K562 (cell line): ENCODE results near the gene BEST3. TPM values are rescaled to one million over a fixed set of nuclear protein-coding genes. Genes with fewer than 3 reads are reported as not detected.

Experiments
- ATAC-seq: fragments of 200-7000 bp; cut with Tn5 transposase; 3 replicates; pipeline ENCODE4 v1.9.1; 2020; ENCODE audit warnings: moderate library complexity
- BruUV-seq: library from RNA; stranded (reverse); fragments of 400-500 nt; replicated peaks from 2 replicates; lab custom pipeline; 2021; lab: Mats Ljungman, UMichigan
- CTCF ChIA-PET: fragments of 300-600 bp; formaldehyde crosslinking; extraction: SDS; loops from one replicate; lab custom pipeline; 2021; ENCODE audit warnings: low intra/inter-chr PET ratio; lab: Yijun Ruan, JAX
- POLR2A ChIA-PET: fragments of 300-600, 350-650 bp; sonication (Branson Sonifier 250); formaldehyde crosslinking; extraction: SDS; loops from one replicate; lab custom pipeline; 2021; ENCODE audit warnings: antibody characterized with exemption, inconsistent platforms; lab: Yijun Ruan, JAX
- DNase-seq, 4 experiments: peaks; one replicate each; pipeline versions ENCODE4 v3.0.0 to v3.0.0-alpha.2; 2011 to 2018; ENCODE audit warnings: low spot score in 3 of 4, mixed read lengths in 3 of 4; ENCODE audit errors: extremely low read depth in 1 of 4
- FAIRE-seq: peaks from 2 replicates; lab custom pipeline; 2011; peaks lifted over from hg19 to GRCh38; lab: Jason Lieb, UNC
- H2AFZ ChIP-seq: 2 replicates; pipeline ENCODE4 v1.6.0; 2011; ENCODE audit warnings: low read depth, low read length, control low read depth, inconsistent platforms
- H3K27ac ChIP-seq: fragments of 200-600 bp; 3 replicates; pipeline ENCODE4 v1.8.0; 2011; ENCODE audit warnings: low read depth, mild to moderate bottlenecking, control low read depth, inconsistent platforms, low read length, moderate library complexity, mixed read lengths; ENCODE audit errors: extremely low read depth
- H3K27me3 ChIP-seq, 2 experiments: fragments of 300-600 bp in 1 of 2; 2 replicates in 1 of 2; 3 replicates in 1 of 2; pipeline versions ENCODE4 v1.6.0 to v1.8.0; 2011; ENCODE audit warnings: inconsistent platforms in 2 of 2, low read length in 2 of 2, mild to moderate bottlenecking in 1 of 2, mixed read lengths in 1 of 2, moderate library complexity in 1 of 2; ENCODE audit not compliant: control insufficient read depth in 2 of 2, insufficient read depth in 2 of 2
- H3K36me3 ChIP-seq: fragments of 300-600 bp; 3 replicates; pipeline ENCODE4 v1.8.0; 2011; ENCODE audit warnings: mild to moderate bottlenecking, low read length, inconsistent platforms; ENCODE audit not compliant: control insufficient read depth, insufficient read depth
- H3K4me1 ChIP-seq, 2 experiments: fragments of 200-600 bp in 1 of 2; replicated peaks in 1 of 2; 2 replicates in 1 of 2; 3 replicates in 1 of 2; pipeline versions ENCODE4 v1.5.1 to v1.8.0; 2011; ENCODE audit warnings: inconsistent platforms in 2 of 2, low read length in 2 of 2, mild to moderate bottlenecking in 1 of 2, mixed read lengths in 1 of 2, moderate library complexity in 1 of 2; ENCODE audit not compliant: control insufficient read depth in 2 of 2, insufficient read depth in 2 of 2
- H3K4me2 ChIP-seq: 2 replicates; pipeline ENCODE4 v1.6.1; 2011; ENCODE audit warnings: low read length, control low read depth, inconsistent platforms, mixed read lengths; ENCODE audit not compliant: insufficient read depth
- H3K4me3 ChIP-seq: fragments of 200-600 bp; sonication (generic), shearing (Covaris generic); 2 replicates; pipeline ENCODE4 v1.5.1; 2016; ENCODE audit warnings: control low read depth, inconsistent platforms
- H3K79me2 ChIP-seq: fragments of 200-600 bp; 3 replicates; pipeline ENCODE4 v1.8.0; 2011; ENCODE audit warnings: low read length, inconsistent platforms; ENCODE audit not compliant: control insufficient read depth, insufficient read depth
- H3K9ac ChIP-seq, 2 experiments: 2 replicates each; pipeline versions ENCODE4 v1.6.0 to v1.6.1; 2011; ENCODE audit warnings: low read depth in 2 of 2, low read length in 2 of 2, control low read depth in 1 of 2, inconsistent platforms in 1 of 2, mild to moderate bottlenecking in 1 of 2, mixed read lengths in 1 of 2; ENCODE audit not compliant: insufficient read depth in 1 of 2
- H3K9me1 ChIP-seq: one replicate; pipeline ENCODE4 v1.6.0; 2011; ENCODE audit warnings: inconsistent platforms, mild to moderate bottlenecking, low read length, moderate library complexity; ENCODE audit not compliant: control insufficient read depth, insufficient read depth
- H3K9me3 ChIP-seq: replicated peaks from 2 replicates; pipeline ENCODE4 v1.5.1; 2011; ENCODE audit warnings: low read depth, low read length, inconsistent platforms; ENCODE audit not compliant: control insufficient read depth, insufficient read depth
- H4K20me1 ChIP-seq: replicated peaks from 2 replicates; pipeline ENCODE4 v1.6.1; 2011; ENCODE audit warnings: low read length, inconsistent platforms, mixed read lengths; ENCODE audit not compliant: control insufficient read depth, insufficient read depth
- CC2D1A ChIP-seq: fragments of 450-650 bp; IDR thresholded peaks from 2 replicates; pipeline ENCODE4 v1.6.1; 2017; ENCODE audit warnings: mild to moderate bottlenecking
- ESRRB ChIP-seq: fragments of 250-450 bp; sonication (Bioruptor Pico); IDR thresholded peaks from 2 replicates; pipeline ENCODE4 v1.5.0; 2020; ENCODE audit warnings: mild to moderate bottlenecking, moderate library complexity, borderline replicate concordance
- MTA3 ChIP-seq: fragments of 450-650 bp; formaldehyde crosslinking; IDR thresholded peaks from 2 replicates; pipeline ENCODE4 v1.6.1; 2017; ENCODE audit warnings: mild to moderate bottlenecking, borderline replicate concordance
- MYC ChIP-seq, 2 experiments: fragments of 250-450 bp in 1 of 2; sonication (Bioruptor Pico) in 1 of 2; IDR thresholded peaks; 2 replicates each; pipeline versions ENCODE4 v1.5.1 to v1.6.1; 2012 to 2021; ENCODE audit warnings: low read depth in 2 of 2, borderline replicate concordance in 1 of 2, improper control_type of control experiment in 1 of 2, low read length in 1 of 2, mild to moderate bottlenecking in 1 of 2, moderate library complexity in 1 of 2
- PTRF ChIP-seq: fragments of 450-650 bp; IDR thresholded peaks from 2 replicates; pipeline ENCODE4 v1.6.1; 2016; ENCODE audit warnings: mild to moderate bottlenecking, missing genetic modification characterization, missing compliant biosample characterization
- ZNF197 ChIP-seq: fragments of 200-800 bp; sonication (Bioruptor generic); IDR thresholded peaks from 2 replicates; pipeline ENCODE4 v1.6.1; 2016; ENCODE audit warnings: low read depth, missing genetic modification characterization, missing compliant biosample characterization
- WGBS: fragments of 100-300 bp; shearing (Covaris generic); methylation state at CpG from one replicate; pipeline ENCODE4 v1.1.6; 2016; ENCODE audit warnings: low coverage, mixed read lengths; ENCODE audit not compliant: insufficient coverage; ENCODE audit errors: missing lambda C conversion rate; 5-methylcytosine and 5-hydroxymethylcytosine counted together
- in situ Hi-C: fragments of 300-500 bp; cut with MboI; formaldehyde crosslinking; loops from 4 replicates; pipeline ENCODE4 v1.15.0; 2018; ENCODE audit warnings: inconsistent platforms, mixed read lengths
- intact Hi-C: fragments of 100-400 bp; cut with micrococcal nuclease; formaldehyde crosslinking; loops from 2 replicates; pipeline ENCODE4 v1.14.2; 2022
- polyA plus RNA-seq, 8 experiments: library from polyadenylated mRNA; depleted of rRNA in 4 of 8; stranded (reverse) in 5 of 8; unstranded in 3 of 8; fragments of >200 nt; fragmentation: Nextera tagmentation in 2 of 8; fragmentation: Illumina TruSeq in 1 of 8; extraction: Ambion mirVana in 2 of 8; extraction: Trizol in 1 of 8; gene quantifications; 2 replicates each; pipeline versions ENCODE4 v1.2.1 to v1.2.3, GENCODE V29; 2011 to 2014; ENCODE audit warnings: inconsistent platforms in 1 of 8, missing spikeins in 1 of 8
- total RNA-seq, 7 experiments: library from RNA; depleted of rRNA in 6 of 7; stranded (reverse); fragments of >200 nt in 6 of 7; fragmentation: Illumina TruSeq in 2 of 7; extraction: Trizol in 2 of 7; gene quantifications; 2 replicates each; pipeline versions ENCODE4 v1.2.1 to v1.2.3, GENCODE V29; 2011 to 2021; ENCODE audit warnings: low replicate concordance in 1 of 7
- TF ChIP-seq, protein P1 (sequence below): fragments of 250-450 bp; sonication (Bioruptor Pico); IDR thresholded peaks from 2 replicates; pipeline ENCODE4 v1.8.0; 2021; ENCODE audit warnings: borderline replicate concordance, mild to moderate bottlenecking, moderate library complexity; ENCODE audit not compliant: poor library complexity, severe bottlenecking
- TF ChIP-seq, protein P2 (sequence below), 2 experiments: IDR thresholded peaks in 1 of 2; conservative IDR thresholded peaks in 1 of 2; 2 replicates each; pipeline ENCODE4 v1.6.1; 2016; ENCODE audit warnings: low read depth in 2 of 2, mild to moderate bottlenecking in 1 of 2, missing compliant biosample characterization in 1 of 2, missing genetic modification characterization in 1 of 2, moderate library complexity in 1 of 2

Gene BEST3
- total and polyA plus RNA-seq, 9 of the 15 experiments (the other 6 are each of a cell fraction or from before 2014, with no cell fraction given), result 0.15 TPM; not detected in 8

DNA sequence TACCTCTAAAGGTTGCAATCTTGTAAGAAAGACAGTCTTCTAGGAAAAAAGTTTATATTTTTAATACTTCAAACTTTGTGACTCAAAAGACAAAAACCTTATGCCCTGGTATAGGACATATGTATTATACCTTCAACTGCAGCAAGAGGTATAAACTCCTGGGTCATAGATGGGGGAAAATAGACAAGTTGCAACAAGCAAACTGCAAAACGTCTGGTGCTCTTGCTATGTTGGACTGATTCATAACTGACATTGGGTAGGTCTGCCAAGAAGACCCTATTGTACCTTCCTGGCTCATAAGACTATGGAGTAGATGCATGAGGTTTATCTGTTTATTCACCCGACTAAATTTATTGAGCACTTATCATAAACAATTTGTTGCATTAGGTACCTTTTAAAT lies 40.9 kb downstream of the BEST3 start:
- no peak for TF ChIP-seq MYC (IDR thresholded peaks at IDR 0.05; ENCODE audit: low read depth, low read length)
- TF ChIP-seq MYC (CRISPR knock-in tag; IDR thresholded peaks at IDR 0.05; ENCODE audit: borderline replicate concordance, low read depth), result no peak
- 0 out of 2 replicates have a peak, but pooled peaks have one; percentile 15 for TF ChIP-seq PTRF (tag)
- in situ Hi-C loops, result no loop called here

DNA sequence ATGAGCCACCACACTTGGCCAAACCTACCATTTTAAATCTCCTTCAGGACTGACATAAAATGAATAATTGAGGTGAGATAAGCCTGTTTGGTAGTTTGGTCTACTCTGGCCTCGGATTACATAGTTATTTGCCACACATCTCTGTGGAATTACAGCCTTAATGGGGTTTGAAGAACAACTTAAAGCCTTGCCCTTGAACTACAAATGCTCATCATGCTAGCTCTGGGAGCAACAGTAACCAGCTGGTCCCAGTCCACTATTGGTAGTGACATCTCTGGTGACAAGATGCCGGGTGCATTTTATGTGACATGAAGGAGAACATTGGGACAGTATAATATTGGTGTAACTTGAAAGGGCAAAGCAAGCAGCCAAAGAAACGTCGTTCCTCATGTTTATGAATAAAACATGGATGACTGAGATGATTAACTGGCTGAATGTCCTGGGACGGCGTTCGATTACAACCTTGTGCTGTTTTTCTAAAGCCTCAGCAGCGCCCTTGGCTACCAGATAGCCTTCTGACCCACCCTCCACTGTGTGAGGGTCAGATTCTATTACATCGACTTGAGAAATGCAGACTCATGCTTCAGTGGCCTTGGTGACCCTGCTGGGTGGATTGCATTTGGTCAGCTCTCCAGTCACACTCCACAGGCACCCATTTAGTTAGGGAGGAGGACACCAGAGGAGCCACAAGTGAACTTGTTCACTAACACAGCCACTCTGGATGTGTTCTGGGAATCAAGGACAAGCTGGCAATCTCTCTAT lies 41.5 kb downstream of the BEST3 start:
- no TSS peak for BruUV-seq
- CTCF ChIA-PET, result no interaction called here
- TF ChIP-seq, protein P1, sequence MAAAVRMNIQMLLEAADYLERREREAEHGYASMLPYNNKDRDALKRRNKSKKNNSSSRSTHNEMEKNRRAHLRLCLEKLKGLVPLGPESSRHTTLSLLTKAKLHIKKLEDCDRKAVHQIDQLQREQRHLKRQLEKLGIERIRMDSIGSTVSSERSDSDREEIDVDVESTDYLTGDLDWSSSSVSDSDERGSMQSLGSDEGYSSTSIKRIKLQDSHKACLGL (CRISPR knock-in tag), result no peak
- TF ChIP-seq MTA3 (peak; percentile 71; the same call in 1 of the 2 replicates), CC2D1A (no peak), ESRRB (no peak), ZNF197 (CRISPR knock-in tag) (0 out of 2 replicates have a peak, but pooled peaks have one; percentile 33)
- TF ChIP-seq, protein P2, sequence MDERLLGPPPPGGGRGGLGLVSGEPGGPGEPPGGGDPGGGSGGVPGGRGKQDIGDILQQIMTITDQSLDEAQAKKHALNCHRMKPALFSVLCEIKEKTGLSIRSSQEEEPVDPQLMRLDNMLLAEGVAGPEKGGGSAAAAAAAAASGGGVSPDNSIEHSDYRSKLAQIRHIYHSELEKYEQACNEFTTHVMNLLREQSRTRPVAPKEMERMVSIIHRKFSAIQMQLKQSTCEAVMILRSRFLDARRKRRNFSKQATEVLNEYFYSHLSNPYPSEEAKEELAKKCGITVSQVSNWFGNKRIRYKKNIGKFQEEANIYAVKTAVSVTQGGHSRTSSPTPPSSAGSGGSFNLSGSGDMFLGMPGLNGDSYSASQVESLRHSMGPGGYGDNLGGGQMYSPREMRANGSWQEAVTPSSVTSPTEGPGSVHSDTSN (CRISPR knock-in tag; IDR thresholded peaks at IDR 0.05; ENCODE audit: low read depth), result no peak
- TF ChIP-seq, protein P2 (tag; conservative IDR thresholded peaks at IDR 0.05; ENCODE audit: low read depth), result peak; percentile 47; the same call in 1 of the 2 replicates

More for the DNA sequence above, 40.9 kb downstream of the BEST3 start:
- no peaks in the 10 kb centered on the region for H3K9me3 ChIP-seq
- peak overlapping the region; percentile 79; the same call in 1 of the 2 replicates for H3K4me2 ChIP-seq
- no peak overlapping the region for H2AFZ ChIP-seq
- H3K4me1 ChIP-seq, result peaks cover 23 to 46% of the 10 kb centered on the region in 2 experiments
- no peaks in the 10 kb centered on the region for H3K36me3 ChIP-seq
- ChIA-PET CTCF (no interaction called here), POLR2A (interaction anchor here (2.0 kb wide), 1 partner anchor 9 kb away, joined by 6 read pairs; no protein-coding TSS in a partner anchor)
- FAIRE-seq, result no peak
- intact Hi-C loops, result loop anchor here (5.0 kb wide), 1 partner anchor 79 kb away; the partner anchor contains the start of gene RAB3IP
- no peaks in the 10 kb centered on the region for H3K27me3 ChIP-seq
- H3K79me2 ChIP-seq, result no peaks in the 10 kb centered on the region
- peaks cover 2% of the 10 kb centered on the region for H3K9me1 ChIP-seq
- H3K4me3 ChIP-seq, result no peak overlapping the region
- no peak overlapping the region; a peak in 1 of 4 replicates for H3K9ac ChIP-seq
- DNase-seq, result no peak
- no peak for ATAC-seq
- 43% methylated on average over 2 of the region's 2 CpGs for WGBS
- H4K20me1 ChIP-seq, result no peaks in the 10 kb centered on the region
- H3K27ac ChIP-seq, result peak overlapping the region; percentile 81
- no TSS peak for BruUV-seq

More for the DNA sequence above, 41.5 kb downstream of the BEST3 start:
- Histone ChIP-seq H3K27me3 (no peaks in the 10 kb centered on the region), H3K4me3 (no peak overlapping the region), H4K20me1 (no peaks in the 10 kb centered on the region), H3K79me2 (no peaks in the 10 kb centered on the region), H3K9ac (peak overlapping the region in 1 of 2 experiments; percentile 56; a peak in 2 of 4 replicates), H3K9me1 (peaks cover 2% of the 10 kb centered on the region), H3K27ac (peak overlapping the region; percentile 81), H3K9me3 (no peaks in the 10 kb centered on the region), H3K4me1 (peaks cover 23 to 49% of the 10 kb centered on the region in 2 experiments), H2AFZ (peak overlapping the region; percentile 79), H3K4me2 (peak overlapping the region; percentile 79), H3K36me3 (no peaks in the 10 kb centered on the region)
- intact Hi-C loops, result loop anchor here (5.0 kb wide), 1 partner anchor 80 kb away; the partner anchor contains the start of gene RAB3IP
- DNase-seq, result peak; percentile 57 to 92 (median 78)
- in situ Hi-C loops, result no loop called here
- 5% methylated on average over 9 of the region's 9 CpGs for WGBS
- FAIRE-seq, result peak; percentile 98
- POLR2A ChIA-PET, result interaction anchor here (0.6 to 2.0 kb wide), 3 partner anchors 8 to 16 kb away, joined by 3 to 7 read pairs (median 6); no protein-coding TSS in a partner anchor
- peak; percentile 98 for ATAC-seq
